WTC11 (cell line): ENCODE data around the gene PSMF1. TPM values are rescaled to one million over a fixed set of nuclear protein-coding genes. Genes with fewer than 3 reads are reported as not detected.

Experiments
- ATAC-seq: fragments of 200-7000 bp; cut with Tn5 transposase; 2 replicates; pipeline ENCODE4 v1.10.0; 2021; ENCODE audit warnings: mild to moderate bottlenecking, moderate library complexity
- CTCF ChIA-PET: fragments of 300-600 bp; sonication (Branson Sonifier 250); formaldehyde crosslinking; loops from one replicate; lab custom pipeline; 2021; ENCODE audit warnings: antibody characterized with exemption; lab: Charles Lee
- POLR2A ChIA-PET: fragments of 350-600 bp; sonication (Branson Sonifier 250); formaldehyde crosslinking; loops from one replicate; lab custom pipeline; 2021; ENCODE audit warnings: antibody characterized with exemption; lab: Charles Lee
- DNase-seq: peaks from one replicate; pipeline ENCODE4 v3.0.0; 2021; ENCODE audit warnings: low spot score
- H3K27ac Mint-ChIP-seq: 2 replicates; pipeline ENCODE4 v1.8.0; 2021; ENCODE audit warnings: mixed read lengths
- H3K27me3 Mint-ChIP-seq: 2 replicates; pipeline ENCODE4 v1.8.0; 2021; ENCODE audit warnings: low read depth, mild to moderate bottlenecking, moderate library complexity, mixed read lengths
- H3K36me3 Mint-ChIP-seq: 2 replicates; pipeline ENCODE4 v1.8.0; 2021; ENCODE audit warnings: mixed read lengths
- H3K4me1 Mint-ChIP-seq: 2 replicates; pipeline ENCODE4 v1.8.0; 2022; ENCODE audit warnings: mixed read lengths
- H3K4me3 Mint-ChIP-seq: 2 replicates; pipeline ENCODE4 v1.8.0; 2021; ENCODE audit warnings: mild to moderate bottlenecking, moderate library complexity, mixed read lengths
- H3K9me3 Mint-ChIP-seq: 2 replicates; pipeline ENCODE4 v1.8.0; 2021; ENCODE audit warnings: mixed read lengths
- ATF1 ChIP-seq: sonication (generic); formaldehyde crosslinking; IDR thresholded peaks from 2 replicates; pipeline ENCODE4 v1.8.1; 2023; ENCODE audit warnings: mild to moderate bottlenecking, moderate library complexity, missing genetic modification reagents
- CBFB ChIP-seq: sonication (generic); formaldehyde crosslinking; IDR thresholded peaks from 2 replicates; pipeline ENCODE4 v1.8.1; 2022; ENCODE audit warnings: mild to moderate bottlenecking, low read depth, missing genetic modification reagents
- E2F1 ChIP-seq: sonication (generic); formaldehyde crosslinking; IDR thresholded peaks from 2 replicates; pipeline ENCODE4 v1.8.0; 2022; ENCODE audit warnings: mild to moderate bottlenecking, missing genetic modification reagents
- FOXP4 ChIP-seq: sonication (generic); formaldehyde crosslinking; IDR thresholded peaks from 2 replicates; pipeline ENCODE4 v1.8.0; 2022; ENCODE audit warnings: mild to moderate bottlenecking, missing genetic modification reagents
- HMGA2 ChIP-seq: fragments of 250-450 bp; sonication (Bioruptor Pico); IDR thresholded peaks from 2 replicates; pipeline ENCODE4 v1.4.0; 2021; ENCODE audit warnings: mild to moderate bottlenecking, moderate library complexity
- KAT7 ChIP-seq: sonication (generic); formaldehyde crosslinking; IDR thresholded peaks from 2 replicates; pipeline ENCODE4 v1.8.1; 2023; ENCODE audit warnings: missing genetic modification reagents, mild to moderate bottlenecking, borderline replicate concordance
- NFE2L1 ChIP-seq: sonication (generic); formaldehyde crosslinking; IDR thresholded peaks from 2 replicates; pipeline ENCODE4 v1.8.1; 2023; ENCODE audit warnings: missing genetic modification reagents
- SP1 ChIP-seq: sonication (generic); formaldehyde crosslinking; conservative IDR thresholded peaks from 2 replicates; pipeline ENCODE4 v1.8.1; 2022; ENCODE audit warnings: missing genetic modification reagents
- TP53 ChIP-seq: sonication (generic); formaldehyde crosslinking; IDR thresholded peaks from 2 replicates; pipeline ENCODE4 v1.8.1; 2023; ENCODE audit warnings: mild to moderate bottlenecking, missing genetic modification reagents
- ZNF317 ChIP-seq: sonication (generic); formaldehyde crosslinking; IDR thresholded peaks from 2 replicates; pipeline ENCODE4 v1.8.1; 2023; ENCODE audit warnings: low read depth, mild to moderate bottlenecking, moderate library complexity, missing genetic modification reagents, borderline replicate concordance
- ZNF423 ChIP-seq: fragments of 250-450 bp; sonication (Bioruptor Pico); IDR thresholded peaks from 2 replicates; pipeline ENCODE4 v2.1.2; 2022; ENCODE audit warnings: mild to moderate bottlenecking, moderate library complexity
- ZSCAN18 ChIP-seq: fragments of 250-450 bp; sonication (Bioruptor Pico); IDR thresholded peaks from 2 replicates; pipeline ENCODE4 v2.1.2; 2022; ENCODE audit warnings: mild to moderate bottlenecking, moderate library complexity
- total RNA-seq: library from RNA; stranded (reverse); gene quantifications from 3 replicates; pipeline ENCODE4 v1.2.3, GENCODE V29; 2021

Gene PSMF1
- total RNA-seq, 1 experiment from 2014 or later = 113 TPM

GRCh38 chr20:1184260-1184637 lies 65.8 kb downstream of the PSMF1 start:
- peaks cover 16% of the 10 kb centered on the region for H3K4me1 Mint-ChIP-seq
- DNase-seq (no peak), ATAC-seq (no peak)
- peaks cover 28% of the 10 kb centered on the region for H3K27me3 Mint-ChIP-seq
- peak overlapping the region; percentile 75 for H3K4me3 Mint-ChIP-seq
- no peak overlapping the region for H3K27ac Mint-ChIP-seq
- CTCF ChIA-PET = interaction anchor here (1.1 kb wide), 1 partner anchor 29 kb away, joined by 8 read pairs; no protein-coding TSS in a partner anchor
- H3K36me3 Mint-ChIP-seq = no peaks in the 10 kb centered on the region
- H3K9me3 Mint-ChIP-seq = no peaks in the 10 kb centered on the region
- TF ChIP-seq ZNF317 (CRISPR knock-in tag) (no peak), ZSCAN18 (CRISPR knock-in tag) (no peak), TP53 (CRISPR knock-in tag) (no peak), HMGA2 (no peak), E2F1 (CRISPR knock-in tag) (no peak)
- POLR2A ChIA-PET = no interaction called here

GRCh38 chr20:1184638-1185315 lies 66.4 kb downstream of the PSMF1 start, which contains the start of gene TMEM74B:
Gene TMEM74B (minus strand): TSS chr20:1184981. CDS start chr20:1183801, 1,180 bp downstream.
- ChIA-PET POLR2A (interaction anchor here (0.9 kb wide), 1 partner anchor 12 kb away, joined by 3 read pairs; no protein-coding TSS in a partner anchor), CTCF (interaction anchor here (0.7 to 1.3 kb wide), 8 partner anchors 13 to 281 kb away, joined by 3 to 8 read pairs (median 3); partner anchors contain the start of gene NSFL1C)
- Mint-ChIP-seq H3K27ac (no peak within 1 kb of the TSS), H3K4me1 (peaks cover 21% of the 10 kb centered on the region), H3K36me3 (no peaks in the 10 kb centered on the region), H3K27me3 (peaks cover 32% of the 10 kb centered on the region), H3K4me3 (peak within 1 kb of the TSS; percentile 75), H3K9me3 (no peaks in the 10 kb centered on the region)
- DNase-seq = peak; percentile 27
- peak; percentile 7 for ATAC-seq
- TF ChIP-seq ATF1 (CRISPR knock-in tag) = no peak
- peak; percentile 50; the same call in 1 of the 2 replicates for TF ChIP-seq ZNF423 (CRISPR knock-in tag)

- Mint-ChIP-seq H3K36me3 (no peaks in the 10 kb centered on the region), H3K27ac (no peak overlapping the region), H3K4me1 (peaks cover 21% of the 10 kb centered on the region), H3K27me3 (peaks cover 38% of the 10 kb centered on the region), H3K4me3 (no peak overlapping the region), H3K9me3 (no peaks in the 10 kb centered on the region)
- DNase-seq (peak; percentile 47), ATAC-seq (peak; percentile 40)
- ChIA-PET POLR2A (interaction anchor here (0.9 kb wide), 1 partner anchor 13 kb away, joined by 3 read pairs; no protein-coding TSS in a partner anchor), CTCF (interaction anchor here (0.6 to 1.3 kb wide), 8 partner anchors 14 to 281 kb away, joined by 3 to 5 read pairs (median 3); partner anchors contain the start of genes NSFL1C and RAD21L1)
- TF ChIP-seq NFE2L1 (CRISPR knock-in tag) (no peak), KAT7 (CRISPR knock-in tag) (no peak), FOXP4 (CRISPR knock-in tag) (no peak), E2F1 (CRISPR knock-in tag) (no peak), SP1 (no peak), CBFB (CRISPR knock-in tag) (no peak), HMGA2 (no peak)
Measured at GRCh38 chr20:1185316-1185741, 66.9 kb downstream of the PSMF1 start.
